Panc1 (cell line): ENCODE data around the gene BCAS3. TPM values are rescaled to one million over a fixed set of nuclear protein-coding genes. Genes with fewer than 3 reads are reported as not detected.

Source experiments
- ATAC-seq: fragments of 200-7000 bp; cut with Tn5 transposase; 2 replicates; pipeline ENCODE4 v1.9.1; 2020; ENCODE audit warnings: mild to moderate bottlenecking, moderate library complexity
- BruUV-seq: library from RNA; stranded (reverse); fragments of 400-500 nt; replicated peaks from 2 replicates; lab custom pipeline; 2021; lab: Mats Ljungman, UMichigan
- CTCF ChIA-PET: fragments of 300-600 bp; sonication (Branson Sonifier 250); formaldehyde crosslinking; loops from one replicate; lab custom pipeline; 2022; ENCODE audit warnings: antibody characterized with exemption; lab: Charles Lee
- POLR2A ChIA-PET: fragments of 300-600 bp; sonication (Branson Sonifier 250); formaldehyde crosslinking; loops from one replicate; lab custom pipeline; 2022; ENCODE audit warnings: antibody characterized with exemption; lab: Charles Lee
- DNase-seq: peaks from one replicate; pipeline ENCODE4 v3.0.0-alpha.2; 2010; ENCODE audit warnings: low read depth, low spot score
- H3K27ac ChIP-seq: 2 replicates; pipeline ENCODE4 v1.5.1; 2011; ENCODE audit warnings: mild to moderate bottlenecking, low read length, inconsistent platforms
- H3K27me3 ChIP-seq: fragments of 200-500 bp; sonication (Bioruptor generic); 2 replicates; pipeline ENCODE4 v1.6.0; 2014; ENCODE audit warnings: low read length, inconsistent platforms; ENCODE audit not compliant: control insufficient read depth, insufficient read depth
- H3K36me3 ChIP-seq: fragments of 200-500 bp; sonication (Bioruptor generic); 2 replicates; pipeline ENCODE4 v1.5.1; 2014; ENCODE audit warnings: inconsistent platforms, mild to moderate bottlenecking, low read length, moderate library complexity; ENCODE audit not compliant: control insufficient read depth, insufficient read depth
- H3K4me1 ChIP-seq: 2 replicates; pipeline ENCODE4 v1.5.1; 2011; ENCODE audit warnings: inconsistent platforms, mild to moderate bottlenecking, low read length, moderate library complexity; ENCODE audit not compliant: control insufficient read depth, insufficient read depth
- H3K4me3 ChIP-seq, 2 experiments: 2 replicates each; pipeline ENCODE4 v1.5.1; 2011 to 2012; ENCODE audit warnings: low read depth in 2 of 2, low read length in 2 of 2, mild to moderate bottlenecking in 2 of 2, inconsistent platforms in 1 of 2, moderate library complexity in 1 of 2
- H3K9me3 ChIP-seq: fragments of 200-500 bp; sonication (Bioruptor generic); 2 replicates; pipeline ENCODE4 v1.5.1; 2014; ENCODE audit warnings: low read depth, mild to moderate bottlenecking, inconsistent platforms, low read length, moderate library complexity; ENCODE audit not compliant: control insufficient read depth, insufficient read depth
- POLR2AphosphoS5 ChIP-seq: IDR thresholded peaks from 2 replicates; pipeline ENCODE4 v1.6.1; 2012; ENCODE audit warnings: mild to moderate bottlenecking, low read depth, low read length, moderate library complexity
- SIN3A ChIP-seq: IDR thresholded peaks from 2 replicates; pipeline ENCODE4 v1.6.1; 2012; ENCODE audit warnings: low read depth, mild to moderate bottlenecking, low read length, moderate library complexity, borderline replicate concordance; ENCODE audit not compliant: insufficient read depth
- TCF7L2 ChIP-seq: IDR thresholded peaks from 2 replicates; pipeline ENCODE4 v1.6.1; 2011; ENCODE audit warnings: mild to moderate bottlenecking, low read depth, low read length, inconsistent platforms
- in situ Hi-C: cut with HindIII; loops from 2 replicates; pipeline ENCODE4 v1.10.0; 2016; ENCODE audit warnings: low sequenced_read_pairs, low pct_unique_long_range_greater_than_20kb
- intact Hi-C: fragments of 100-400 bp; cut with micrococcal nuclease; formaldehyde crosslinking; loops from one replicate; pipeline ENCODE4 v1.10.0; 2022; ENCODE audit not compliant: unreplicated experiment
- total RNA-seq: library from RNA; stranded (reverse); gene quantifications from one replicate; pipeline ENCODE4 v1.2.1, GENCODE V29; 2021; ENCODE audit not compliant: unreplicated experiment
- TF ChIP-seq, protein P1 (sequence below), 2 experiments: IDR thresholded peaks; 2 replicates each; pipeline ENCODE4 v1.6.1; 2011 to 2012; ENCODE audit warnings: low read depth in 2 of 2, control low read depth in 1 of 2, low read length in 1 of 2, mild to moderate bottlenecking in 1 of 2, moderate library complexity in 1 of 2; ENCODE audit not compliant: insufficient read depth in 1 of 2
- TF ChIP-seq, protein P2 (sequence below): fragments of 450-650 bp; IDR thresholded peaks from 2 replicates; pipeline ENCODE4 v1.5.1; 2017; ENCODE audit warnings: mild to moderate bottlenecking

The BCAS3 gene
- total RNA-seq, 1 experiment from 2014 or later: 9.3 TPM

DNA sequence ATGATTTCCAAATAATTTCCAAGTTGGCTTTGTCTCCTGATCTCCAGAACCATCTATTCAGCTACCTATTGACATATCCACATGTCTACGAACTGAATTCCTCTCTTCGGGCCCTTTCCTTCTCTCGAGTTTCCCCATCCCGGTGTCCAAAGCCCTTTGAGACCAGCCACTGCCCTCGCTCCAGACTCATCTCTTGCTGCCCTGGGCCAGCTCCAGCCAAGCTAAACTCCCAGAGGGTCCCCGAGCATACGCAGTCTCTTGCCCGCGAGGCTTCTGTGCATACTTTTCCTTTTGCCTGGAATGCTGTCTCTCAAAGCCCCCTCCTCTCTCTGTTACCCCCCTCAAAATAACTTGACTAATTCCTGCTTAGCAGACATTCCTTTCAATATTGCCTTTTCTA is 694.8 kb downstream of the BCAS3 start:
- no peak overlapping the region for H3K4me3 ChIP-seq
- TF ChIP-seq, protein P1, sequence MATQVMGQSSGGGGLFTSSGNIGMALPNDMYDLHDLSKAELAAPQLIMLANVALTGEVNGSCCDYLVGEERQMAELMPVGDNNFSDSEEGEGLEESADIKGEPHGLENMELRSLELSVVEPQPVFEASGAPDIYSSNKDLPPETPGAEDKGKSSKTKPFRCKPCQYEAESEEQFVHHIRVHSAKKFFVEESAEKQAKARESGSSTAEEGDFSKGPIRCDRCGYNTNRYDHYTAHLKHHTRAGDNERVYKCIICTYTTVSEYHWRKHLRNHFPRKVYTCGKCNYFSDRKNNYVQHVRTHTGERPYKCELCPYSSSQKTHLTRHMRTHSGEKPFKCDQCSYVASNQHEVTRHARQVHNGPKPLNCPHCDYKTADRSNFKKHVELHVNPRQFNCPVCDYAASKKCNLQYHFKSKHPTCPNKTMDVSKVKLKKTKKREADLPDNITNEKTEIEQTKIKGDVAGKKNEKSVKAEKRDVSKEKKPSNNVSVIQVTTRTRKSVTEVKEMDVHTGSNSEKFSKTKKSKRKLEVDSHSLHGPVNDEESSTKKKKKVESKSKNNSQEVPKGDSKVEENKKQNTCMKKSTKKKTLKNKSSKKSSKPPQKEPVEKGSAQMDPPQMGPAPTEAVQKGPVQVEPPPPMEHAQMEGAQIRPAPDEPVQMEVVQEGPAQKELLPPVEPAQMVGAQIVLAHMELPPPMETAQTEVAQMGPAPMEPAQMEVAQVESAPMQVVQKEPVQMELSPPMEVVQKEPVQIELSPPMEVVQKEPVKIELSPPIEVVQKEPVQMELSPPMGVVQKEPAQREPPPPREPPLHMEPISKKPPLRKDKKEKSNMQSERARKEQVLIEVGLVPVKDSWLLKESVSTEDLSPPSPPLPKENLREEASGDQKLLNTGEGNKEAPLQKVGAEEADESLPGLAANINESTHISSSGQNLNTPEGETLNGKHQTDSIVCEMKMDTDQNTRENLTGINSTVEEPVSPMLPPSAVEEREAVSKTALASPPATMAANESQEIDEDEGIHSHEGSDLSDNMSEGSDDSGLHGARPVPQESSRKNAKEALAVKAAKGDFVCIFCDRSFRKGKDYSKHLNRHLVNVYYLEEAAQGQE (IDR thresholded peaks at IDR 0.05; ENCODE audit: insufficient read depth in 1 of 2, low read depth in 2 of 2, low read length in 1 of 2): no peak
- TF ChIP-seq, protein P2, sequence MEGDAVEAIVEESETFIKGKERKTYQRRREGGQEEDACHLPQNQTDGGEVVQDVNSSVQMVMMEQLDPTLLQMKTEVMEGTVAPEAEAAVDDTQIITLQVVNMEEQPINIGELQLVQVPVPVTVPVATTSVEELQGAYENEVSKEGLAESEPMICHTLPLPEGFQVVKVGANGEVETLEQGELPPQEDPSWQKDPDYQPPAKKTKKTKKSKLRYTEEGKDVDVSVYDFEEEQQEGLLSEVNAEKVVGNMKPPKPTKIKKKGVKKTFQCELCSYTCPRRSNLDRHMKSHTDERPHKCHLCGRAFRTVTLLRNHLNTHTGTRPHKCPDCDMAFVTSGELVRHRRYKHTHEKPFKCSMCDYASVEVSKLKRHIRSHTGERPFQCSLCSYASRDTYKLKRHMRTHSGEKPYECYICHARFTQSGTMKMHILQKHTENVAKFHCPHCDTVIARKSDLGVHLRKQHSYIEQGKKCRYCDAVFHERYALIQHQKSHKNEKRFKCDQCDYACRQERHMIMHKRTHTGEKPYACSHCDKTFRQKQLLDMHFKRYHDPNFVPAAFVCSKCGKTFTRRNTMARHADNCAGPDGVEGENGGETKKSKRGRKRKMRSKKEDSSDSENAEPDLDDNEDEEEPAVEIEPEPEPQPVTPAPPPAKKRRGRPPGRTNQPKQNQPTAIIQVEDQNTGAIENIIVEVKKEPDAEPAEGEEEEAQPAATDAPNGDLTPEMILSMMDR: no peak
- no peak for TF ChIP-seq TCF7L2
- no peak for TF ChIP-seq SIN3A
- TF ChIP-seq POLR2AphosphoS5: no peak
- in situ Hi-C loops (no loop called here), intact Hi-C loops (no loop called here)
- ATAC-seq (no peak), DNase-seq (no peak)
- ChIA-PET CTCF (no interaction called here), POLR2A (no interaction called here)
- H3K27me3 ChIP-seq: no peaks in the 10 kb centered on the region
- no TSS peak for BruUV-seq
- no peaks in the 10 kb centered on the region for H3K36me3 ChIP-seq
- H3K4me1 ChIP-seq: no peaks in the 10 kb centered on the region
- no peak overlapping the region for H3K27ac ChIP-seq
- H3K9me3 ChIP-seq: no peaks in the 10 kb centered on the region

DNA sequence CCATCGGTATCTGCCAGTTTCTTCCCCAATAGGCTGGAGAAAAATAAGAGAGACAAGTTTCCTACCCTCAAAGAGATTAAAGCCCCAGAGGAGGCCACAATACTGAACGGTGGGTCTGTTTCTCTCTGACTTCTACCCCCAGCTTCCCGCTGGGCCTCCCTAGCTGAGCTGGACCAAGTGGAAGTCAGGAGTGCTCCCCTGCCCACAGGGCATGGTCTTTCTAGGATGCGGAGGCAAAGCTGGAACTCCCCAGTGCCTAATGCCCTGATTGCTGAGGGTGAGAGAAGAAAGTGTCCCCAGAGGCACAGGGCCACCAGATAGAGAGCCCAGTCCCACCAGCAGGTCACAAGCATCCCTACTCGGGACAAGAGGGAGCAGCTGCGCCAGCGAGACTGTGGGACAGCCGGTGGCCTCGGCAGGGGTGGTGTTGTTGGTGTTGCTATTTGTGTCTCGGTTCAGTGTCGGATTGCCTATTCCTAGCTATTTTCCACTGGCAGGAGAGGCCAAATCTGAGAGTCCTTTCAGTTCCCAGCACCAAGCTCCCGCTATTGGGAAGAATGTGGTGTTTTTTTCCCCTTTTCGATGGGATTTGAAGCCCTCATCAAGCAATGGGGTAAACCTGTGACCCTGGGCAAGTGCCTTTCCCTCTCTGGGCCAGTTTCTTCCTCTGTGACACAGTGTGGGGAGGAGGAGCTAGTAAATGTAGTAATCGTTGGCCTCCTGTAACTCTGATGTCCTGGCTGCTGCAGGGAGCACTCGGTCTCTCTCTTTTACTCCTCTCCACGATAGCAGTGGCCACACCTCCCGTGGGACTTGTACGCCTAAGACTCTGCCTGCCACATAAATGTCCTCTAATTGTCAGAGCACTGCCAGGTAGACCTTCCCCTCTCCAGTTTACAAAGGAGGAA is 699.5 kb downstream of the BCAS3 start:
- TF ChIP-seq, protein P1 (IDR thresholded peaks at IDR 0.05; ENCODE audit: insufficient read depth in 1 of 2, low read depth in 2 of 2, low read length in 1 of 2): no peak
- no peak for TF ChIP-seq TCF7L2
- TF ChIP-seq, protein P2: no peak
- no peak for TF ChIP-seq SIN3A
- TF ChIP-seq POLR2AphosphoS5: no peak
- Histone ChIP-seq H3K27me3 (no peaks in the 10 kb centered on the region), H3K4me3 (no peak overlapping the region), H3K27ac (no peak overlapping the region), H3K9me3 (no peaks in the 10 kb centered on the region), H3K4me1 (no peaks in the 10 kb centered on the region), H3K36me3 (no peaks in the 10 kb centered on the region)
- ChIA-PET POLR2A (interaction anchor here (0.6 to 0.9 kb wide), 2 partner anchors 10 to 115 kb away, joined by 3 read pairs; no protein-coding TSS in a partner anchor), CTCF (no interaction called here)
- in situ Hi-C loops (no loop called here), intact Hi-C loops (no loop called here)
- no peak for ATAC-seq
- DNase-seq: no peak
- BruUV-seq: no TSS peak
